PFSK-1 (cell line): ENCODE data around the gene DNAJB4.

ENCODE experiments used
- FOXP2 ChIP-seq: optimal IDR thresholded peaks from 2 replicates; pipeline ENCODE3; 2011; ENCODE audit warnings: borderline replicate concordance, control low read depth, inconsistent platforms; ENCODE audit not compliant: insufficient read depth; ENCODE audit errors: extremely low read length, extremely low read depth
- POLR2AphosphoS5 ChIP-seq: IDR thresholded peaks from 2 replicates; pipeline ENCODE4 v1.6.1; 2012; ENCODE audit warnings: low read depth, mild to moderate bottlenecking, control low read depth, low read length, moderate library complexity
- TAF1 ChIP-seq: IDR thresholded peaks from 2 replicates; pipeline ENCODE4 v1.6.1; 2012; ENCODE audit warnings: low read length, control low read depth, borderline replicate concordance; ENCODE audit not compliant: insufficient read depth
- TF ChIP-seq, protein P1 (sequence below), 2 experiments: IDR thresholded peaks; 2 replicates each; pipeline versions ENCODE4 v1.6.1 to v1.8.0; 2011 to 2012; ENCODE audit warnings: low read depth in 2 of 2, low read length in 2 of 2, control low read depth in 1 of 2, inconsistent platforms in 1 of 2, mild to moderate bottlenecking in 1 of 2, moderate library complexity in 1 of 2; ENCODE audit not compliant: insufficient read depth in 1 of 2

DNA sequence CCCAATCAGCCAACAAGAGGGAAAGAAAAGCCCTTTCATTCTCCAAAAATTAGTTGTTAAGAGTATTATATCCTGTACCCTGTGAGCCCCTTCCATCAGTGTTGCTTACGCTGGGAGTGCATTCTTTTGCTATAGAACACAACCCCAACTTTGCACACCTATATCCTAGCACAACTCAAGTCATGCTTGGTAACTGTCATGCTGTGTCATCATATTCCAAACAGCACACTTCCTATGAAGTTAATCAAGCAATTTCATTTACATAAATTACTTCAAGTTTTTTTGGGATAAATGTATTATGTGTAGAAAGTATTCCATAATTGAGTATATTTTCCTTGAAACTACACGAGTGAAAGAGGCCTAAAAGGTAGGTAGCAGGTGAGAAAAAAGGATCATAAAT, 45.9 kb upstream of the DNAJB4 start:
- TF ChIP-seq FOXP2 (no peak), TAF1 (no peak), POLR2AphosphoS5 (no peak)
- TF ChIP-seq, protein P1, sequence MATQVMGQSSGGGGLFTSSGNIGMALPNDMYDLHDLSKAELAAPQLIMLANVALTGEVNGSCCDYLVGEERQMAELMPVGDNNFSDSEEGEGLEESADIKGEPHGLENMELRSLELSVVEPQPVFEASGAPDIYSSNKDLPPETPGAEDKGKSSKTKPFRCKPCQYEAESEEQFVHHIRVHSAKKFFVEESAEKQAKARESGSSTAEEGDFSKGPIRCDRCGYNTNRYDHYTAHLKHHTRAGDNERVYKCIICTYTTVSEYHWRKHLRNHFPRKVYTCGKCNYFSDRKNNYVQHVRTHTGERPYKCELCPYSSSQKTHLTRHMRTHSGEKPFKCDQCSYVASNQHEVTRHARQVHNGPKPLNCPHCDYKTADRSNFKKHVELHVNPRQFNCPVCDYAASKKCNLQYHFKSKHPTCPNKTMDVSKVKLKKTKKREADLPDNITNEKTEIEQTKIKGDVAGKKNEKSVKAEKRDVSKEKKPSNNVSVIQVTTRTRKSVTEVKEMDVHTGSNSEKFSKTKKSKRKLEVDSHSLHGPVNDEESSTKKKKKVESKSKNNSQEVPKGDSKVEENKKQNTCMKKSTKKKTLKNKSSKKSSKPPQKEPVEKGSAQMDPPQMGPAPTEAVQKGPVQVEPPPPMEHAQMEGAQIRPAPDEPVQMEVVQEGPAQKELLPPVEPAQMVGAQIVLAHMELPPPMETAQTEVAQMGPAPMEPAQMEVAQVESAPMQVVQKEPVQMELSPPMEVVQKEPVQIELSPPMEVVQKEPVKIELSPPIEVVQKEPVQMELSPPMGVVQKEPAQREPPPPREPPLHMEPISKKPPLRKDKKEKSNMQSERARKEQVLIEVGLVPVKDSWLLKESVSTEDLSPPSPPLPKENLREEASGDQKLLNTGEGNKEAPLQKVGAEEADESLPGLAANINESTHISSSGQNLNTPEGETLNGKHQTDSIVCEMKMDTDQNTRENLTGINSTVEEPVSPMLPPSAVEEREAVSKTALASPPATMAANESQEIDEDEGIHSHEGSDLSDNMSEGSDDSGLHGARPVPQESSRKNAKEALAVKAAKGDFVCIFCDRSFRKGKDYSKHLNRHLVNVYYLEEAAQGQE (IDR thresholded peaks at IDR 0.05; ENCODE audit: insufficient read depth in 1 of 2, low read depth in 2 of 2, low read length in 2 of 2): no peak
